ENCODE data around the gene ZNF69.
"Not testable (repeated sequence)": the region's sequence is repeated elsewhere in the genome, so short reads cannot be mapped to it uniquely, and the experiment has no call there.

The ZNF69 gene

GRCh38 chr19:11887611-11888531, at the start of gene ZNF69:
TSS of gene ZNF69 (plus strand) at chr19:11887782. CDS start at chr19:11887924, 142 bp downstream.
- DNase-seq (ENCODE audit: low read depth in 4 of 4, low spot score in 1 of 4) = peak; percentile 9 to 59 (median 41)

GRCh38 chr19:11843722-11844121, 43.9 kb upstream of the ZNF69 start:
- DNase-seq (ENCODE audit: low read depth in 4 of 4, low spot score in 1 of 4) = no peak

DNA sequence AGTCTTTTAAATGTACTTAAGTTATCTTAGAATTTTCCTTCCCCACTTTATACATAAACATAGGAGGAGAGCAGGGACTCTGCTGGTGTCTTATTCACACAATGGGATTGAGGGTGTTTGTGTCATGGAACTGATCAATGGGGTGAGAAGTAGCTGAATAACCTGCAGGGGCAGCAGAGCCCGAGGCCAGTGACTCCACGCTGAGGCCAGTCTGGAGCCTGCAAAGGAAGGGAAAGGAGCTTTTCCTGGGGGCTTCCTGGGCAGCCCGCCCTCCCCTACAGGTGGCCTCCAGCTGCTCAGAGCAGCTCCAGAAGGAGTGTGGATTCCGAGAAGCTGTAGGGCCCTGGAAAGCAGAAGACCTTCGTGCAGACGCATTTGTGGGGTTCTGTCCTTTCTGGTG, 40.0 kb upstream of the ZNF69 start:
- not testable (repeated sequence) for DNase-seq (ENCODE audit: low read depth in 4 of 4, low spot score in 1 of 4)

GRCh38 chr19:11848200-11848593, 39.4 kb upstream of the ZNF69 start:
- DNase-seq (ENCODE audit: low read depth in 4 of 4, low spot score in 1 of 4) = no peak

DNA sequence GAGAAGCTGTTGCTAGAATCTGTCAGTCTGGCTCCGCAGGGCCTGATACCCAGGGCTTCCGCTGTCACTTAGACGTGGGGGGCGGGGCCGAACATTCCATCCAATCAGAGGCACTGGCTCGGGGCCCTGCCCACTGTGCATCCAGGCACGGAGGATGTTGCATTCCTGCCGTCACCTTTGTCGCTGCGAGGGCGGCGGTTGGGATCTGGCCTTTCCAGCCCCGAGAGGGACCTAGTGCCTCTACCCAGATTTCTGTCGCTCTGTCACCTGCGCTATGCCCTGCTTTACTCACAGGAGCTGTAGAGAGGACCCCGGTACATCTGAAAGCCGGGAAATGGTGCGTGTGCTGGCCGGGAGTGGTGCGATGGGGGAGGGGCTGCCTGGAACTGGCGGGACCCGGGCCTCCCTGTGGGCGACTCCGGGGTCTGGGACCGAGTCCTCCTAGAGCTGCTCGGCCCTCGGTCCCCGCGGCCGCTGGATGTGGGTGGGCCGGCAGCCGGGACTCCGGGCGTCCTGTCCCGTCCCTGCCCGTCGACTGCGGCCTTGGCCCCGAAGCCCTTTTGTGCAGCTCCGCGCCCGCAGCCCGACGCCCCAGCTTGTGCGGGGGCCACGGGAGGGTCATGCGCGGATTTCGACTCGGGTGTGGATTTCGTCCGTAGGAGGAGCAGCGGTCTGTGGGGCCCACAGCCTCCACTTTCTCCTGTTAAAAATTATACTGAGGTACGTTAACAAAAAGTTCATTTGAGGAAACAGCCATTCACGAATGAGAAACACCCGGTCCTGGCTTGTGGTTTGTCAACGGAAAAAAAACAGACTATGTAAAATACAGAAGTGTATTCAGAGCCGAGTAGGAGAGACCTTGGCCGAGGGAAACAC, 38.8 kb upstream of the ZNF69 start, which contains the start of gene ZNF439:
TSS of gene ZNF439 (plus strand) at position 133 of the 876 bp plus-strand sequence. CDS start at position 275, 142 bp downstream.
- DNase-seq (ENCODE audit: low read depth in 4 of 4, low spot score in 1 of 4) = peak; percentile 56 to 91 (median 80)

GRCh38 chr19:11850289-11850688, 37.3 kb upstream of the ZNF69 start:
- not testable (repeated sequence) for DNase-seq (ENCODE audit: low read depth in 4 of 4, low spot score in 1 of 4)

DNA sequence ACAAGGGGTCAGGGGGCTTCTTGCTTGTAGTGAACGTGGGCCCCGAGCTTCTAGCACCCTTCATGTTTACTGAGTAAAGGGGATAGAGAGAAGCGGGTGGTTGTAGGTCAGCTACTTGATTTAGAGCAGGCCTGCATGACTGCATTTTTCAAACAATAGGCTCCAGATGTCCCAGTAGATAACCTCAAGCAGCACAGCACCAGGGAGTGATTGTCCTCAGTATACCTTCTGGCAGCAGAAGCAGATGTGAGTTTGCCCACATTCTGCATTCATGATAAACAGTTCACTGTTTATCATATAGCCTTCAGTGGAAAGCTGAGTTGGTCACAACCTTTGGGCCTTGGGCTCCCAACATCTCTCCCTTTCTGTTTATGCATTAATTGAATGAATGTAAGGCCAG, 34.2 kb upstream of the ZNF69 start:
- DNase-seq (ENCODE audit: low read depth in 4 of 4, low spot score in 1 of 4) = no peak

DNA sequence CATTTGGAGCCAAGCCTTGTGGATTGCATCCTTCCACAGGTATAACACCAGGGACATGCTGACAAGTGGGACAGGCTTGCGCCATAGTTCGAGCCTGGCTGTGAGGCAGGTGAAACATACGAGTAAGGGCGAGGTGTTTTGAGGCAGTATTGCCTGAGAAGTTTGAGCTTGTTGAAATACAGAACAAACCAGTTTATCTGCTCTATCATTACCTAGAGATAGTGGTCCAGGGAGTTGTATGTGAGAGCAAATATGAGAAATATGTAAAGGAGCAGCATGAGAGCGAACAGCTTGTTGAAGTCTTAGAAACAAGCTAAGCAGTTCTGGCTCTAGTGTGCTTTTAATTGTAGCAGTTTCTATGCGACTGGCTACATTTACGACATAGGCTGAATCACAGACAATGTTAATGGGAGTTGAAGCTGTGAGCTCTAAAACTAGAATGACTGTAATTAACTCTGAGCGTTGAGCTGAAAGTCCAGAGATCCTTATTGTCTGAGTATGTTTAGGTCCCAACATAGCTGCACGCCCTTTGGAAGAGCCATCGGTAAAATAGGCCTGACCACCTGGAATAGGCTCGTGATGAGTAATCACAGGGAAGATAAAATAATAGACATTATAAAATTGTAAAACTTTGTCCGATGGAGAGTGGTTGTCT, 30.9 kb upstream of the ZNF69 start:
- no peak for DNase-seq (ENCODE audit: low read depth in 4 of 4, low spot score in 1 of 4)

DNA sequence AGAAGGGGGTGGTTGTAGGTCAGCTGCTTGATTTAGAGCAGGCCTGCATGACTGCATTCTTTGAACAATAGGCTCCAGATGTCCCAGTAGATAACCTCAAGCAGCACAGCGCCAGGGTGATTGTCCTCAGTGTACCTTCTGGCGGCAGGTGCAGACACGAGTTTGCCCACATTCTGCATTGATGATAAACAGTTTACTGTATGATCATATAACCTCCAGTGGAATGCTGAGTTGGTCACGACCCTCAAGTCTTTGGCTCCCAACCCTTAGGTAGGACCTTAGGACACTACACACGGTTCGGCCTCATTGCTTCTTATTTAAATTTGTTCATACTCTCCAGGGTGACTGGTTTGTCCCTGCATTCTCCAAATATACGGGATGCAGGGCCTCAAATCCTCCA, 26.9 kb upstream of the ZNF69 start:
- no peak for DNase-seq (ENCODE audit: low read depth in 4 of 4, low spot score in 1 of 4)

GRCh38 chr19:11861301-11861700, 26.3 kb upstream of the ZNF69 start:
- DNase-seq (ENCODE audit: low read depth in 4 of 4, low spot score in 1 of 4) = no peak

- DNase-seq (ENCODE audit: low read depth in 4 of 4, low spot score in 1 of 4) = not testable (repeated sequence)
These were observed 19.8 kb upstream of the ZNF69 start for GRCh38 chr19:11867766-11868165.

GRCh38 chr19:11868188-11868587, 19.4 kb upstream of the ZNF69 start:
- no peak for DNase-seq (ENCODE audit: low read depth in 4 of 4, low spot score in 1 of 4)

DNA sequence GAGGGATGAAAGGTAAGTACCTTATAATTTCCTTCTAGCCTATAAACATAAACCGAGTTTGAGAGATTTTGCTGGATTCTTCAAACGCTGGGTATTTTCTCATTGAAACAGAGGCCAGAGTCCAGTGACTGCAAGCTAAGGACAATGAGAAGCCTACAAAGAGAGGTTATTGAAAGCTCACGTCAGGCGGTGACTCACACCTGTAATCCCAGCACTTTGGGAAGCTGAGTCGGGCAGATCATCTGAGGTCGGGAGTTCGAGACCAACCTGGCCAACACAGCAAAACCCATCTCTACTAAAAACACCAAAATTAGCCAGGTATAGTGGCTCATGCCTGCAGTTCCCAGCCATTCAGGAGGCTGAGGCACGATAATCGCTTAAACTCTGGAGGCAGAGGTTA, 15.0 kb upstream of the ZNF69 start:
- DNase-seq (ENCODE audit: low read depth in 4 of 4, low spot score in 1 of 4) = no peak

DNA sequence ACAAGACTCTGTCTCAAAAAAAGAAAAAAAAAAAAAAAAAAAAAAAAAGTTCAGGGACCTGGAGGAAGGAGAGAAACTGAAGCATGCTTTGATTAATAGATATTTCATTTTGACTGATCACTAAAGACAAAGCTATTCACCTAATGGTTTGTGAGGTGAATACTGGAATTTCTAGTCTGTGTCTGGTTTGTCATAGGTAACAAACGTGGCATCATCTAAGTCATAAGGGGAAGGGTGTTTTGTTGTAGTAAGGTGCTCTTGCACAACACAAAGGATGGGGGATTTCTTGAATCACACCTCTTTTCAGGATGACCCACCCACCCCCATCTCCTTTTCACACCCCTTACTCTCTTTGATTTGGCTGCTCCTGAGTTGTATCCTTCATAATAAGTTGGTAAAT, 13.8 kb upstream of the ZNF69 start:
- no peak for DNase-seq (ENCODE audit: low read depth in 4 of 4, low spot score in 1 of 4)

GRCh38 chr19:11879687-11880266, 7.8 kb upstream of the ZNF69 start:
- peak; percentile 4 to 28 (median 24) for DNase-seq (ENCODE audit: low read depth in 4 of 4, low spot score in 1 of 4)

DNA sequence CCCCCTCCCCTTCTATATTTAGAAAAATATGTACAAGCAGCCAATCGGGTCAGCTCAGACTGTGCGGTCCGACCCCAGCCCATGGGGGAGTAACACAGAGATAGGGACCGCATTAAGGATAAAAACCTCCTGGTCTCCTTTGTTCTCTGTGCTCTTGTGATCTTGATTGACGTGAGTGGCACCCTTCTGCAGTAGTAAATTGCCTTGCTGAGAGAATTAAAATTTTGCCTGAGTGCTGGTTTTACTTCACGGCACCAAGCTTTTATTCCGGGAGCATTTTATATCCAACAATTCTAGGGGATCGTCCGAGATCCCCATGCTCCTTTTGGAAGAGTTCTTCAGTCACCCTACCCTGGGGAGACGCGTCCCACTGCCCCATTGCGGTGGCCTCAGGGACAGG, 7.0 kb upstream of the ZNF69 start:
- no peak for DNase-seq (ENCODE audit: low read depth in 4 of 4, low spot score in 1 of 4)

- DNase-seq (ENCODE audit: low read depth in 4 of 4, low spot score in 1 of 4) = peak; percentile 25 to 44 (median 32)
These were observed 6.3 kb upstream of the ZNF69 start for GRCh38 chr19:11881151-11881800.

DNA sequence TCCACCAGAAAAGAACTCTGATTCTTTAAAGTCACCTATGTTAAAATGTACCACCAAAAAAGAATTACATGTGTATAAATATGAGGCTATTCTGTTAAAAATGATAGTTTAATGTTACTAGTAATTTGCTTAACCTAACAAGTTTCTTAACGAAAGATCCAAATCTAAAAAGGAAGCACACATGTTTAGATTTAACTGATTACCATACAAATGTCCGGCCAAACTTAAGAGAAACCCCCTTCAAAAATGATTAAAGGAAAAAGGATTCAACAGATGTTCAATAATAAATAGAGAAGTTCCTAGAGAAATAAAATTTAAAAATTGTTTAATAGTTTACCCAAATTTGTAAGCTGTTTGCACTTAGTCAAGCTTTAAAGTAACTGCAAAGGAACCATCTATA, 5.0 kb upstream of the ZNF69 start:
- DNase-seq (ENCODE audit: low read depth in 4 of 4, low spot score in 1 of 4) = no peak

DNA sequence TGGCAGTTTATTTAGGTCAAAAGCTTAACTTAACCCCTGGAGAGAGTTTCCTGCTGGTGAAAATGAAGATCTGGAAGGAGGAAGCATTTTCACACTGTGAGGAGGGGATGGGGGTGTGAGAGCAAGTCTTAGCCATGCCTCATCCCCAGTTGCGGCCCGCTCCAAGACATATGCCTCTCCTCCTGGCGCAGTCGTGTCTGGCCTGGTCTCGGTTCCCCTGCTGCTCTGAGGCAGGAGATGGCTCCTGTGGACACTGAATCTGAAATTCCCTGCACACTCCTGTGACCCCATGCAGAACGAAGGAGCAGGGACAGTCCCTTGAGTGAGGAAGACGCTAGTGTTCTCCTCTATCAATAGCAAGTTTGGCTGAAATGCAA, 360 bp upstream of the ZNF69 start:
- DNase-seq (ENCODE audit: low read depth in 4 of 4, low spot score in 1 of 4) = no peak

- not testable (repeated sequence) for DNase-seq (ENCODE audit: low read depth in 4 of 4, low spot score in 1 of 4)
These were observed 2.3 kb downstream of the ZNF69 start for GRCh38 chr19:11889901-11890300.

Measured in stimulated activated CD4-positive, alpha-beta T cell treated with anti-CD3 and anti-CD28 coated beads, Interleukin-1b, Interleukin-23, amount 100 ng/mL, for 24 hours (primary cell).